A549 treated with RU486 at 1 μM for 4 hours (cell line): ENCODE data around the gene RNF187. TPM values are rescaled to one million over a fixed set of nuclear protein-coding genes. Genes with fewer than 3 reads are reported as not detected.

Source experiments
- total RNA-seq: library from RNA; stranded (reverse); fragments of 200-300 nt; extraction: Qiagen RNA extraction; gene quantifications from 5 replicates; pipeline ENCODE4 v1.2.3, GENCODE V29; 2022; ENCODE audit warnings: low read depth

Gene RNF187
- total RNA-seq: 55.9 to 91.2 TPM (median 83.2 TPM) in 5 replicates

GRCh38 chr1:228487336-228488124 is at the start of gene RNF187:
RNF187 (plus strand) TSS chr1:228487382.

Other genes starting within 250 kb of the RNF187 start
- gene TRIM11, start 80.5 kb upstream of the RNF187 start, total RNA-seq: 26.9 to 38.7 TPM (median 36.9 TPM) in 5 replicates
- gene TRIM17, start 70.5 kb upstream of the RNF187 start, total RNA-seq: not detected in 5 replicates
- gene RHOU, start 248.1 kb downstream of the RNF187 start, total RNA-seq: 3.3 to 7.0 TPM (median 6.3 TPM) in 5 replicates